Activated naive CD8-positive, alpha-beta T cell treated with anti-CD3 and anti-CD28 coated beads, Interleukin-2, amount 50 U/mL, for 16 hours (primary cell): Measurements from ENCODE around the gene KLHL6.
"Not testable (repeated sequence)": the region's sequence is repeated elsewhere in the genome, so short reads cannot be mapped to it uniquely, and the experiment has no call there.

Experiments
- DNase-seq: peaks from one replicate; pipeline ENCODE4 v3.0.0-alpha.2; 2020; ENCODE audit warnings: low read depth, low spot score

KLHL6 gene

GRCh38 chr3:183487016-183487415 is 68.5 kb downstream of the KLHL6 start:
- no peak for DNase-seq

- DNase-seq: no peak
Measured at GRCh38 chr3:183486472-183486871, 69.0 kb downstream of the KLHL6 start.

- no peak for DNase-seq
Measured at GRCh38 chr3:183485585-183485984, 69.9 kb downstream of the KLHL6 start.

- DNase-seq: no peak
Measured at GRCh38 chr3:183485093-183485492, 70.4 kb downstream of the KLHL6 start.

- no peak for DNase-seq
Measured at GRCh38 chr3:183484431-183485075, 71.0 kb downstream of the KLHL6 start.

- no peak for DNase-seq
Measured at GRCh38 chr3:183481582-183481981, 73.9 kb downstream of the KLHL6 start.

GRCh38 chr3:183478501-183478900 is 77.0 kb downstream of the KLHL6 start:
- no peak for DNase-seq

GRCh38 chr3:183477801-183478456 is 77.6 kb downstream of the KLHL6 start:
- DNase-seq: no peak

- not testable (repeated sequence) for DNase-seq
Measured at GRCh38 chr3:183475764-183476162, 79.7 kb downstream of the KLHL6 start.

GRCh38 chr3:183475016-183475763 is 80.3 kb downstream of the KLHL6 start:
- no peak for DNase-seq

- DNase-seq: no peak
Measured at GRCh38 chr3:183473969-183474368, 81.5 kb downstream of the KLHL6 start.

GRCh38 chr3:183472155-183472554 is 83.4 kb downstream of the KLHL6 start:
- DNase-seq: no peak

- DNase-seq: no peak
Measured at GRCh38 chr3:183468424-183468823, 87.1 kb downstream of the KLHL6 start.

GRCh38 chr3:183466575-183466974 is 88.9 kb downstream of the KLHL6 start:
- no peak for DNase-seq

GRCh38 chr3:183465710-183466109 is 89.8 kb downstream of the KLHL6 start:
- not testable (repeated sequence) for DNase-seq

GRCh38 chr3:183464480-183464879 is 91.0 kb downstream of the KLHL6 start:
- DNase-seq: no peak

GRCh38 chr3:183460081-183461055 is 95.1 kb downstream of the KLHL6 start:
- DNase-seq: no peak

GRCh38 chr3:183455089-183455488 is 100.4 kb downstream of the KLHL6 start:
- no peak for DNase-seq

GRCh38 chr3:183454064-183454463 is 101.4 kb downstream of the KLHL6 start:
- DNase-seq: no peak

- DNase-seq: no peak
Measured at GRCh38 chr3:183449791-183450190, 105.7 kb downstream of the KLHL6 start.

GRCh38 chr3:183449391-183449790 is 106.1 kb downstream of the KLHL6 start:
- DNase-seq: no peak
